ENCODE measurements around the gene ACSL5. TPM values are rescaled to one million over a fixed set of nuclear protein-coding genes. Genes with fewer than 3 reads are reported as not detected.

ACSL5 gene
- total RNA-seq, 1 experiment from 2014 or later: 1.4 TPM

GRCh38 chr10:112429147-112429546 lies 55.2 kb downstream of the ACSL5 start:
- intact Hi-C loops (cut with micrococcal nuclease): no loop called here
- Histone ChIP-seq H3K4me3 (ENCODE audit: low read length) (no peak overlapping the region), H4K20me1 (ENCODE audit: low read length) (no peaks in the 10 kb centered on the region), H3K79me2 (ENCODE audit: low read length) (no peaks in the 10 kb centered on the region), H3K36me3 (ENCODE audit: low read depth, low read length) (peaks cover 12% of the 10 kb centered on the region), H3K9me3 (ENCODE audit: low read length) (no peaks in the 10 kb centered on the region), H3K9me2 (replicated peaks; ENCODE audit: low read length) (no peaks in the 10 kb centered on the region), H3K9ac (ENCODE audit: low read length) (no peak overlapping the region), H3K4me1 (ENCODE audit: insufficient read depth, low read length) (no peaks in the 10 kb centered on the region), H3F3A (ENCODE audit: low read length, unreplicated experiment) (no peaks in the 10 kb centered on the region), H3K27ac (ENCODE audit: low read length) (no peak overlapping the region), H3K27me3 (ENCODE audit: low read length) (no peaks in the 10 kb centered on the region), H2AFZ (ENCODE audit: low read length) (no peak overlapping the region), H3K4me2 (ENCODE audit: low read length) (no peak overlapping the region)
- no TSS peak for BruUV-seq (replicated peaks)
- ATAC-seq (no peak), DNase-seq (no peak)
- TF ChIP-seq, protein P1, sequence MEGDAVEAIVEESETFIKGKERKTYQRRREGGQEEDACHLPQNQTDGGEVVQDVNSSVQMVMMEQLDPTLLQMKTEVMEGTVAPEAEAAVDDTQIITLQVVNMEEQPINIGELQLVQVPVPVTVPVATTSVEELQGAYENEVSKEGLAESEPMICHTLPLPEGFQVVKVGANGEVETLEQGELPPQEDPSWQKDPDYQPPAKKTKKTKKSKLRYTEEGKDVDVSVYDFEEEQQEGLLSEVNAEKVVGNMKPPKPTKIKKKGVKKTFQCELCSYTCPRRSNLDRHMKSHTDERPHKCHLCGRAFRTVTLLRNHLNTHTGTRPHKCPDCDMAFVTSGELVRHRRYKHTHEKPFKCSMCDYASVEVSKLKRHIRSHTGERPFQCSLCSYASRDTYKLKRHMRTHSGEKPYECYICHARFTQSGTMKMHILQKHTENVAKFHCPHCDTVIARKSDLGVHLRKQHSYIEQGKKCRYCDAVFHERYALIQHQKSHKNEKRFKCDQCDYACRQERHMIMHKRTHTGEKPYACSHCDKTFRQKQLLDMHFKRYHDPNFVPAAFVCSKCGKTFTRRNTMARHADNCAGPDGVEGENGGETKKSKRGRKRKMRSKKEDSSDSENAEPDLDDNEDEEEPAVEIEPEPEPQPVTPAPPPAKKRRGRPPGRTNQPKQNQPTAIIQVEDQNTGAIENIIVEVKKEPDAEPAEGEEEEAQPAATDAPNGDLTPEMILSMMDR (conservative IDR thresholded peaks at IDR 0.05; ENCODE audit: low read depth, low read length): no peak
- TF ChIP-seq EZH2 (IDR thresholded peaks at IDR 0.05; ENCODE audit: low read length, unreplicated experiment) (no peak), EZH2phosphoT487 (IDR thresholded peaks at IDR 0.05; ENCODE audit: borderline replicate concordance, low read length) (no peak)
- ChIA-PET POLR2A (ENCODE audit: unreplicated experiment) (no interaction called here), CTCF (no interaction called here)

DNA sequence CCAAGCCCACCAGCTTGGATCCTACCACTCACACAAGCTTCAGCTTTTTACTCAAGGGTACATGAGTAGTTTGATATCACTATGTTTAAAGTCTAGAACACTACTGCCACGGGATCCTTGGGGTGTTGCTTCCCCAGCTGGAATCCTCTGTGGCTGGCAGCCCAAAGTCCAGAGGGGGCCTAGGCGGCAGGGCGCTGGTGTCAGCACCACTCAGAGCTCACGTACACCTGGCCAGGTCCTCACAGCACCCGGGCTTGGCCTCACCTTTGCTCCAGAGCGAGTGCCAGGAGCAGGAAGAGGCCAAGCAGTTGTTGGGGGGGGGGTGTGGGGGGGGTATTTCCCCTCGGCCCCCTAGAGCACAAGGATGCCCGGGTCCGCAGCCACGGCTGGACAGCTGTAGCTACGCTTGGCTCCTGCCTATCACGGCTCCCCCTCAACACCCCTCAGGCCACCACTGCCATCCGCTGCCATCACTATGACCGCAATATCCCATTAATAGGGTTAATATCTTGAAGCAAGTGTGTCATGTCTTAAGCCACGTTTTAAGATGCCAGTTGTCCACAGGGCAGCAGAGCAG lies 55.8 kb downstream of the ACSL5 start:
- no peaks in the 10 kb centered on the region for H3K9me2 ChIP-seq (replicated peaks; ENCODE audit: low read length)
- H3K4me3 ChIP-seq (ENCODE audit: low read length): no peak overlapping the region
- no peak overlapping the region for H3K9ac ChIP-seq (ENCODE audit: low read length)
- no peak for ATAC-seq
- H4K20me1 ChIP-seq (ENCODE audit: low read length): no peaks in the 10 kb centered on the region
- intact Hi-C loops (cut with micrococcal nuclease): loop anchor here (10.0 kb wide), 1 partner anchor 285 kb away; no protein-coding TSS in a partner anchor
- no peaks in the 10 kb centered on the region for H3K9me3 ChIP-seq (ENCODE audit: low read length)
- H3K36me3 ChIP-seq (ENCODE audit: low read depth, low read length): peaks cover 17% of the 10 kb centered on the region
- TF ChIP-seq, protein P1 (conservative IDR thresholded peaks at IDR 0.05; ENCODE audit: low read depth, low read length): no peak
- TF ChIP-seq EZH2 (IDR thresholded peaks at IDR 0.05; ENCODE audit: low read length, unreplicated experiment) (no peak), EZH2phosphoT487 (IDR thresholded peaks at IDR 0.05; ENCODE audit: borderline replicate concordance, low read length) (no peak)
- no peaks in the 10 kb centered on the region for H3K79me2 ChIP-seq (ENCODE audit: low read length)
- ChIA-PET CTCF (no interaction called here), POLR2A (ENCODE audit: unreplicated experiment) (no interaction called here)
- no TSS peak for BruUV-seq (replicated peaks)
- no peak overlapping the region for H3K27ac ChIP-seq (ENCODE audit: low read length)
- H3F3A ChIP-seq (ENCODE audit: low read length, unreplicated experiment): no peaks in the 10 kb centered on the region
- DNase-seq: no peak
- H3K4me2 ChIP-seq (ENCODE audit: low read length): no peak overlapping the region
- H3K4me1 ChIP-seq (ENCODE audit: insufficient read depth, low read length): no peaks in the 10 kb centered on the region
- no peaks in the 10 kb centered on the region for H3K27me3 ChIP-seq (ENCODE audit: low read length)
- H2AFZ ChIP-seq (ENCODE audit: low read length): no peak overlapping the region

GRCh38 chr10:112433136-112433535 lies 59.2 kb downstream of the ACSL5 start:
- intact Hi-C loops (cut with micrococcal nuclease): loop anchor here (10.0 kb wide), 1 partner anchor 288 kb away; no protein-coding TSS in a partner anchor
- no peaks in the 10 kb centered on the region for H3K79me2 ChIP-seq (ENCODE audit: low read length)
- H4K20me1 ChIP-seq (ENCODE audit: low read length): no peaks in the 10 kb centered on the region
- H3K9me3 ChIP-seq (ENCODE audit: low read length): no peaks in the 10 kb centered on the region
- H3F3A ChIP-seq (ENCODE audit: low read length, unreplicated experiment): no peaks in the 10 kb centered on the region
- no peaks in the 10 kb centered on the region for H3K27me3 ChIP-seq (ENCODE audit: low read length)
- H3K4me2 ChIP-seq (ENCODE audit: low read length): no peak overlapping the region
- peaks cover 17% of the 10 kb centered on the region for H3K36me3 ChIP-seq (ENCODE audit: low read depth, low read length)
- ChIA-PET CTCF (no interaction called here), POLR2A (ENCODE audit: unreplicated experiment) (no interaction called here)
- no peak overlapping the region for H3K27ac ChIP-seq (ENCODE audit: low read length)
- no peaks in the 10 kb centered on the region for H3K4me1 ChIP-seq (ENCODE audit: insufficient read depth, low read length)
- TF ChIP-seq, protein P1 (conservative IDR thresholded peaks at IDR 0.05; ENCODE audit: low read depth, low read length): no peak
- TF ChIP-seq EZH2 (IDR thresholded peaks at IDR 0.05; ENCODE audit: low read length, unreplicated experiment) (no peak), EZH2phosphoT487 (IDR thresholded peaks at IDR 0.05; ENCODE audit: borderline replicate concordance, low read length) (no peak)
- no peak overlapping the region for H3K9ac ChIP-seq (ENCODE audit: low read length)
- H2AFZ ChIP-seq (ENCODE audit: low read length): no peak overlapping the region
- H3K9me2 ChIP-seq (replicated peaks; ENCODE audit: low read length): no peaks in the 10 kb centered on the region
- no TSS peak for BruUV-seq (replicated peaks)
- no peak for ATAC-seq
- DNase-seq: no peak
- H3K4me3 ChIP-seq (ENCODE audit: low read length): no peak overlapping the region

Data from PC-3 (cell line).